ENCODE measurements around the gene KRTAP10-12.

GRCh38 chr21:44724926-44725325 is 28.0 kb downstream of the KRTAP10-12 start:
- TF ChIP-seq EZH2 (IDR thresholded peaks at IDR 0.05; ENCODE audit: insufficient read depth, poor library complexity, severe bottlenecking): no peak
- TF ChIP-seq EZH2phosphoT487 (IDR thresholded peaks at IDR 0.05; ENCODE audit: insufficient read depth, low read depth): no peak
